ENCODE results near the gene LARGE2.

The LARGE2 gene

GRCh38 chr11:45967506-45967905, 45.0 kb downstream of the LARGE2 start:
- H3K27me3 ChIP-seq (ENCODE audit: control insufficient read depth, insufficient read depth, low read length) = no peaks in the 10 kb centered on the region
- no peak overlapping the region for H3K9ac ChIP-seq (ENCODE audit: low read length)
- H3K9me3 ChIP-seq (ENCODE audit: control insufficient read depth, low read length) = no peaks in the 10 kb centered on the region
- H3K36me3 ChIP-seq (ENCODE audit: control insufficient read depth, insufficient read depth, low read length) = peaks cover 3% of the 10 kb centered on the region
- no peaks in the 10 kb centered on the region for H3K4me1 ChIP-seq (ENCODE audit: control insufficient read depth, insufficient read depth, low read length)
- H3K4me3 ChIP-seq (ENCODE audit: low read length) = no peak overlapping the region

- H3K27me3 ChIP-seq (ENCODE audit: control insufficient read depth, insufficient read depth, low read length) = no peaks in the 10 kb centered on the region
- H3K36me3 ChIP-seq (ENCODE audit: control insufficient read depth, insufficient read depth, low read length) = peaks cover 3% of the 10 kb centered on the region
- no peaks in the 10 kb centered on the region for H3K4me1 ChIP-seq (ENCODE audit: control insufficient read depth, insufficient read depth, low read length)
- H3K9me3 ChIP-seq (ENCODE audit: control insufficient read depth, low read length) = no peaks in the 10 kb centered on the region
- no peak overlapping the region for H3K4me3 ChIP-seq (ENCODE audit: low read length)
- H3K9ac ChIP-seq (ENCODE audit: low read length) = no peak overlapping the region
These were observed 46.4 kb downstream of the LARGE2 start for GRCh38 chr11:45968901-45969300.

GRCh38 chr11:45973601-45974000, 51.1 kb downstream of the LARGE2 start:
- peaks cover 3% of the 10 kb centered on the region for H3K36me3 ChIP-seq (ENCODE audit: control insufficient read depth, insufficient read depth, low read length)
- H3K9me3 ChIP-seq (ENCODE audit: control insufficient read depth, low read length) = no peaks in the 10 kb centered on the region
- H3K27me3 ChIP-seq (ENCODE audit: control insufficient read depth, insufficient read depth, low read length) = no peaks in the 10 kb centered on the region
- H3K9ac ChIP-seq (ENCODE audit: low read length) = no peak overlapping the region
- no peak overlapping the region for H3K4me3 ChIP-seq (ENCODE audit: low read length)
- no peaks in the 10 kb centered on the region for H3K4me1 ChIP-seq (ENCODE audit: control insufficient read depth, insufficient read depth, low read length)

GRCh38 chr11:45974806-45975205, 52.4 kb downstream of the LARGE2 start:
- H3K27me3 ChIP-seq (ENCODE audit: control insufficient read depth, insufficient read depth, low read length) = no peaks in the 10 kb centered on the region
- no peak overlapping the region for H3K4me3 ChIP-seq (ENCODE audit: low read length)
- H3K36me3 ChIP-seq (ENCODE audit: control insufficient read depth, insufficient read depth, low read length) = peaks cover 3% of the 10 kb centered on the region
- H3K9ac ChIP-seq (ENCODE audit: low read length) = no peak overlapping the region
- H3K4me1 ChIP-seq (ENCODE audit: control insufficient read depth, insufficient read depth, low read length) = no peaks in the 10 kb centered on the region
- H3K9me3 ChIP-seq (ENCODE audit: control insufficient read depth, low read length) = no peaks in the 10 kb centered on the region
